ENCODE results near the gene LIMS4.
"Not testable (repeated sequence)": the region's sequence is repeated elsewhere in the genome, so short reads cannot be mapped to it uniquely, and the experiment has no call there.

LIMS4 gene

DNA sequence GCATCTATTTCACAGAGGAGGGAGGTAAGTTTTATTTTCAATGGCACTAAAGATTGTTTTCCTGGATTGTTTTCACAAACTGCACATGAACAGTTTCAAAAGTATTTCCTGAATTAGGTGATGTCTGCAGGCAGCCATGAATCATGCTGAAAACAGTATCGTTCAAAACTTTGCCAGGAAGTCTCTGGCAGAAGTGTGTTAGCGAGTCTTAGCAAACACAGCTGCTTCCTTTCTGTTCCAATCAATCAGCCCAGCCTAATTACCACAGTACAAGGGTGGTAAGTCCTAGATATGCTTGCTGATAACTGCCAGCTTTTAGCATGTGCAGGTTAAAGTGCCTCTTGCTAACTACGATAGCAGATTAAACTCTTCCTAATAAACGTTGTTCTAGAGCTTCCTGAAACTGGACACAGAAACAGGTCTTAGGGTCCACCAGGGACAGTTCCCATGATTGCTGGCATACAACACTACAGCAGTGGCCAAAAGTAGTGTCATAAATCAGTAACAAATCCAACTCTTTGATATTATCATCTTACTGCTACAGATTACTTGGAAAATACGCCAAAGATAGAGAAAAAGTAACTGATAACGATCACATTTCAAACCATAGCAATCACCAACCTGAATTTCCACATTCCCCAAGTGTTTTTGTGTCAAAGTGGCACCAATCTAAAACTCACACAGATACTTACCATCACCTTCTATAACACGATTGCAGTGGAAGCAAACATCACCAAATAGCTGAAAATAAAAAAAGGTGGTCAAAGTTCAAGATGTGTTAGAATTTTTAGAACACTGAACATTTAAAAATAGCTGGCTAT, 23.3 kb downstream of the LIMS4 start:
- not testable (repeated sequence) for DNase-seq

DNA sequence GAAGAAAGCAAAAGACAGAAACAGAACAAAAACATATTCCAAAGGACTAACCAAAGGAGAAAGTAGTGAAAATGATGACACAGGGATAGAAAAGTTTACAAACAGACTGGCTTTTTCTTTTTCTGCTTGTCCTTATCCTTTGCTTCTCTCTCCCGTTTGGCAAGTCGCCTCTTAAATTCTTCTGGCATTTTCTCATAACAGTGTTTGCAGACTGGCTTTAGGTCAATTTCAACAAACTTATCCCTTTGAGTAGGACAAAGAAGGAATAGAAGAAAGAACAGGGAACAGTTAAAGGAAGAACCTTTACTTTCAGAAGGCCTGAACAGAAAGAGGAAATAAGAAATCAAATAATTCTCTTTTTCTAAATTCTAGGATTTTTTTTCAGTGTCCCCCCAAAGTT, 26.0 kb downstream of the LIMS4 start:
- DNase-seq, result not testable (repeated sequence)

DNA sequence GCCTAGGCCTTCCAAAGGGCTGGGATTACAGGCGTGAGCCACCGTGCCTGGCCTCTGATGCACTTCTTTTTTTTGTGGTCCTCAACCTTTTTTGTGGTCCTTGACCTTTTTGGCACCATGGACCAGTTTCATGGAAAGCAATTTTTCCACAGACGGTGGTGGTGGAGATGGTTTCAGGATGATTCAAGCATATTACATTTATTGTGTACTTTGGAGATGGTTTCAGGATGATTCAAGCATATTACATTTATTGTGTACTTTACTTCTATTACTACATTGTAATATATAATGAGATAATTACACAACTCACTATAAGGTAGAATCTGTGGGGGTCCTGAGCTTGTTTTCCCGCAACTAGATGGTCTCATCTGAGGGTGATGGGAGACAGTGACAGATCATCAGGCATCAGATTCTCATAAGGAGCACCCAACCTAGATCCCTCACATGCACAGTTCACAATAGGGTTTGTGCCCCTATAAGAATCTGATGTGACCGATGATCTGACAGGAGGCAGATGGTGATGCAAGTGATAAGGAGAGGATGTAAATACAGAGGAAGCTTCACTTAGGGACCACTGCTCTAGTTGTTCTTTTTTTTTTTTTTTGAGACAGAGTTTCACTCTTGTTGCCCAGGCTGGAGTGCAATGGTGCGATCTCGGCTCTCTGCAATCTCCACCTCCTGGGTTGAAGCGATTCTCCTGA, 29.2 kb downstream of the LIMS4 start:
- not testable (repeated sequence) for DNase-seq

DNA sequence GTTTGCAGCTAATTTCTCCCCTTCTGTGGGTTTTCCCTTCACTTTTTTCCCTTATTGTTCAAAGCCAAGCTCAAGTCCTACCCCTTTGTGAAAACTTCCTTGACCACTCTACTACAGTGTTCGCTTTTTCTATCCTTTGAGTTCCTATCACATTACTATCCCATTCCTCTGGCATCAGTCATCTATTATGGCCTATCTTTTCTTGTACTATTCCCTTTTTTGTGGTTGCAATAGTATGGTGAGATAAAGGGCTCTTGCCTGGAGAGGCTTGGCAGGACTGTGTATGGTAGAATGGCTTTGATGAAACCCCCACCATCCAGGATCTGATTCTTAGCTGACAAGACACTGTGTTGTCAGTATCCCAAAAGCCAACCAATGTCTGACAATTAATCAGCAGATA, 30.7 kb downstream of the LIMS4 start:
- not testable (repeated sequence) for DNase-seq

DNA sequence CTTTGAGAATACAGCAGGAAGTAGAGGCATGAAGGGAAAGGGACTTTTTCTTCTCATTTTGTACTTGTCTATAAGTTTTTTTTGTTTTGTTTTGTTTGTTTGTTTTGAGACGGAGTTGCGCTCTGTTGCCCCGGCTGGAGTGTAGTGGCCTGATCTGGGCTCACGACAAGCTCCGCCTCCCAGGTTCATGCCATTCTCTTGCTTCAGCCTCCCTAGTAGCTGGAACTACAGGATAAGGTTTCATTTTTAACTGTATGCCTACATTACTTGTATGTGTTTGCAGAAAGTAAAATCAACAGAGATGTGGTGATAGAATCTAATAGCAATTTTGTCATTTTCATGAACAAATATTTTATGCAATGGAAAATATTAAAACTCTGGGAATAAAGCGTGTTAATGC, 38.1 kb downstream of the LIMS4 start:
- DNase-seq, result not testable (repeated sequence)

DNA sequence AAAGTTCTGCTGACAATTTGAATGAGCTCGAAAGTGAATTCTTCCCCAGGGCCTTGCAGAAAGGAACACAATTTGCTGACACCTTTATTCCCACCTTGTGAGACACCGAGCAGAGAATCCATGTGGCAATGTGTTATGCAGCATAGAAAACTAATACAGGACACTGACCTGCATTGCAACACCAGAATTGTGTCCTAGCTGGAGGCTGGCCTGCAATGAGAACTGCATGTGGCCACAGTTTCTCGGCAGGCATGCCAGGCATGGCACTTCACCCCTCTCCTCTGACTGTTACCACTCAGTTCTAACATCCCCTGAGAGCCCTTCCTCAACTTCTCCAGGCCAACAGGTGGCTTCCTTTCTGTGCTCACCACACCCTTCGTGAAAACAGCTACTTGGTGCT, 46.9 kb downstream of the LIMS4 start:
- DNase-seq, result not testable (repeated sequence)

DNA sequence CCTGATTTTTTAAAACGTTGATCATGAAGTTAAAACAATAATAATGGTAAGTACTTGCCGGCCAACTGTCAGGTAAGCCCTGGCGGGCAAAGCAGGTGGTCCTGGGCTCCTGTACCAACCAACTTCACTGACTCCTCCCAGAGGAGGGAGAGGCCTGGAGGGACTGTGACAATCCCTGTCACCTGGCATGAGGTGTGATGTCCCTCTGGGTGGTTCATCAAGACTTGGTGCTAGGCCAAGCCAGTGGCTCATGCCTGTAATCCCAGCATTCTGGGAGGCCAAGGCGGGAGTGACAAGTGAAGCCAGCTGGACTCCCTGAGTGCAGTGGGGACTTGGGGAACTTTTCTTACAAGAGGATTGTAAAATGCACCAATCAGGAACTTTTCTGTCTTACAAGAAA, 48.2 kb downstream of the LIMS4 start:
- DNase-seq, result not testable (repeated sequence)

DNA sequence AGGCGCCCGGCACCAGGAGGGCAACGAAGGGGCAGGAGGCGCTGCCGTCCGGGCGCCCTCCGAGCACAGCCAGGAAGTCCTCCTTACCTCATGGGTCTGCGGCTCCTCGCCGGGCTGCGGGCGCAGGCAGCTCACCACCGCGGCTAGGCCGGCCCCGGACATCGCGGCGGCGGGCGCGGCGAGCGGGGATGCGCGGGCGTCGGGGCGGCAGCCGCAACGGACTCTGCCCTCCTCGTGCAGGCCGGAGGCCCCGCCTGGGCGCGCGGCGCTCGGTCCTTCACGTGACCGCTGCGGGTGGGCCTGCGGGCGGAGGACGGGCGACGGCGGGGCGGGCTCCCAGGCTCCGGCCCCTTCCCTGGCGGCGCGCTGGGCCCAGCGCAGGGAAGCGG, 49.0 kb downstream of the LIMS4 start:
- DNase-seq, result not testable (repeated sequence)

DNA sequence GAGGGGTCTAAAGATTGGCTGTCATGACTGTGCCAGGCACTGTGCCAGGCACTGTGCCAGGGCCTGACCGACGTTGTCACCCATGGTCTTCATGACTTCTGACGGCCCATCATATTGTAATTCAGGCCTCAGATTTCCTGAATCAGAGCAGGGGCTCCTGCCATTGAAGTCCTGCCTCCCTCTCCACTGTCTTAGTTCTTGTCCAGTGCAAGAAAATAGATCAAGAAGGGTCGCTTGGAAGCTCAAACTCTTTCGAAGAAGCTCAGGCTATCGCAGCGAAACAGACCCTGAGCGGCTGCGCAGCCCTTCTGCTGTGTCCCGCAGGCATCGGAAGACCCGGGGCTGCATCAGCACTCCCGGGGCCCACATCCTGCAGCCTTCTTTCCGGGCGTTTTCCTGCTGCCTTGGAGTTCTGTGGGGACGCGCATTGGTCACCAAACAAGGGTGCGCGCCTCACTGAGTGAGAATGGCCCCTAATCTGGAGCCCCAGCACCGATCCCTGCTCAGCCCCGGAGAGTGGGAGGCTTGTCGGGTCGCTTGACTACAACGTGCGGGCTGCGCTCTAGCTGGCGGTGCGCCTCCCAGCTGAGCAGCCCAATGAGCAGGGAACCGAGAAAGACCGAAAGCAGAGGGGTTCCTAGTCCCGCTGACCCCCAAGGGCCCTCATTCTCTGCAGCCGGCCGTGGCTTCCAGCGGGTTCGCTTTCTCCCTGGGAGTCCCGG, 49.6 kb downstream of the LIMS4 start:
- not testable (repeated sequence) for DNase-seq

DNA sequence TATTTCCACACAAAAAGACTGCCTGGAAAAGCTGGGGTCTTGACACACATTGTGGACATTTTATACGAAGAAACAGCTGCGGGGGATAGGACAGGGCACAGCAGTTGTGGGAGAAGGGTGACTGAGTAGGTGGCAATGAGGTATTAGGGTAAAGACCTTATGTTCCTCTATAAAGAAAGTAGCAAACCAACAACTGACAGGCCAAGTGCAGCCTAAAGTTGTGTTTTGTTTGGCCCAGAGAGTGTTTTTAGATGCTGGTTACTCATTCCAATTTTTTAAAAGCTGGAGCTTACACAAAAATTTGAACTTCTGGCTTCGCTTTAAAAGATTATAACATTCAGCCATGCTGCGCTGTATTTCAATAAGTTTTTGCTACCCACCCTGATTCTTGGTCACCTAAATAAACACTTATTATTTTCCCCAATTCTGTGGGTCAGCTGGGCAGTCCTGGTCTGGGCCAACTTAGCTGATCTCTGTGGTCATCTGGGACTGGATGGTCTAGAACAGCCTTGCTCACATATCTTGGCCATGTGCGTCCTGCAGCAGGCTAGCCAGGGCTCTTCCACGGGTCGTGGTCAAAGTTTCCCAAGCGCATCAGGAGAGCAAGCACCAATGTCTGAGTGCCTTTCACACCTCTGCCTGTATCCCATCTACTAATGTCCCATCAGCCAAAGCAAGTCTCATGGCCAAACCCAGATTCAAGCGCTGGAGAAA, 51.8 kb downstream of the LIMS4 start:
- DNase-seq, result not testable (repeated sequence)

DNA sequence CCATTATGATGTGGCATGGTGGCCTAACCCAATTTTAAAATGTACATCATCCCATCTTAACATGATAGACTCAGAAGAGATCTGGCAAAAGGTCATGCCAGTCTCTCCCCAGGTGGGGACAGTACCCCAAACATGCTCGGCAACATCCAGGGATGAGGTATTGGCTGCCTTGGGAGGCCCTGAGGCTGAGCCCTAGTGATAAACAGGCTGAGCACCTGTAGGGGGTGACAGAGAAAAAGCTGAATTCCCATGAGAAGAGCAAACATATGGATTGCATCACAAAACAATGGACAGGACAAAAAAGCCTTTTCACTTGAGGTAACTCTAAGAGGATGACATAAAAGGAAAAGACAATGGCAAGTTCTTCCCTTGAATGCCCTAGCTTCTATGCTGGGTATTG, 65.5 kb downstream of the LIMS4 start:
- DNase-seq, result not testable (repeated sequence)

DNA sequence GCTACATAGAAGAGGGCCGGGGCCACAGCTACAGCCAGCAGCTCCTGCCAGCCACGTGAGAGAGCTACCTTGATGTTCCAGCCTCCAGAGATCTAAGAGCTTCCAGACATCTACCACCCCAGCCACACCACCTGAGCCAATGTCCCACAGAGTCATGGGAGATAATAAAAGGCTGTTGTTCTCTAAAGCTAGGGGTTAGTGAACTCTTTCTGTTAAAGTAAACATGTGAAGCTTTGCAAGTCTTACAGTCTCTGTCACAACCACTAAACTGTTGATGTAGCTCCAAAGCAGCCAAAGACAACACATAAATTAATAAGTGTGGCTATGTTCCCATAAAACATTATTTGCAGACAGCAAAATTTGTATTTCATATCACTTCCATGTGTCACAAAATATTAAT, 67.6 kb downstream of the LIMS4 start:
- DNase-seq, result not testable (repeated sequence)

DNA sequence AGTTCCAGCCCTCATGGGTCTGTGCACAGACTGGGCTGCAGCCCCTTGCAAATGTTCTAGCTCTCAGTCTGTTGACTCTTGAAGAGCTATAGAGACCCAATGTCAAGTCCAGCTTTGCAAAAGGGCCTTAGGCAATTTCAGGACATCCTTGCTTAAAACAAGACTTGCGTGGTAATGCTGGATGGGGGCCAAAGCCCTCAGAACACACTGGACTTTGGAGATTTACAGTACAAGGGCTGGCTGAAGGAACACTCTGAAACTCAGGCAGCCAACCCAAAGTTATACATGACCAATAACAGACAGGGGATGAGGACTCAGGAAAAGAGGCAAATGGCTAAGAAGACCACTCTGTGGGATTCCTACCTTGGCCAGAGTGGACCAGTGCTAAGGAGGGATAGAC, 68.4 kb downstream of the LIMS4 start:
- DNase-seq, result not testable (repeated sequence)

DNA sequence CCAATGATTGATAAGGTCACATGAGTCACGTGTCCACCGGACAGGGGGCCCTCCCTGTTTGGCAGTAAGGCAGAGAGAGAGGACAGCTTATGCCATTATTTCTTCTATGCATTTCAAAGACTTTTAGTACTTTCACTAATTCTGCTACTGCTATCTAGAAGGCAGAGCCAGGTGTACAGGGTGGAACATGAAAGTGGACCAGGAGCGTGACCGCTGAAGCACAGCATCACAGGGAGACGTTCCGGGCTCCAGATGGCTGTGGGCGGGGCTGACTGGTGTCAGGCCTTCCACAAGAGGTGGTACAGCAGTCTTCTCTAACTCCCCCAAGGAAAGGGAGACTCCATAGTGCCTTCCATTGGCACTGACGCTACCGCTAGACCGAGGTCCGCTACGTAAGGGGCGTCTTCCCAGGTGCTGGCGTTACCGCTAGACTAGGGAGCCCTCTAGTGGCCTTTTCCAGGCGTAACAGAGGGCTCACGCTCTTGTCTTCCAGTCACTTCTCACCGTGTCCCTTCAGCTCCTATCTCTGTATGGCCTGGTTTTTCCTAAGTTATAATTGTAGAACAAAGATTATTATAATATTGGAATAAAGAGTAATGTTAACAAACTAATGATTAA, 71.5 kb downstream of the LIMS4 start:
- not testable (repeated sequence) for DNase-seq

DNA sequence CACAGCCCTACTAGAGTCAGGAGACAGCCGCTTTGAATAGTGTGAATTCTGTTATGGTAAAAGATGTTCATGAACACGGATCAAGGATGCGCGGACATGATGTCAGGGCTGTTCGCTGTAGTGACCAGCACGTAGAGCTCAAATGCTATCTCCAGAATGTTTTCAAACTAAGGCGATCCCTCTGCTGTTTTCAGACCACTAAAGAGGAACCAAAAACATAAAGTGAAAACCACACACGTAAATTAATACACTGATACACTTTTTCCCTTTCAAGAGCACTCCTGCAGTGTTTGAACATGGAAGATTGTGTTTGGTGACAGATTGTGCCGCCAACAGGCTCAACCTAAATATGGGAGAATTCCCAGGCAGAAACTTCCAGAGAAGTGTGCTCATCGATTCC, 73.2 kb downstream of the LIMS4 start:
- not testable (repeated sequence) for DNase-seq

DNA sequence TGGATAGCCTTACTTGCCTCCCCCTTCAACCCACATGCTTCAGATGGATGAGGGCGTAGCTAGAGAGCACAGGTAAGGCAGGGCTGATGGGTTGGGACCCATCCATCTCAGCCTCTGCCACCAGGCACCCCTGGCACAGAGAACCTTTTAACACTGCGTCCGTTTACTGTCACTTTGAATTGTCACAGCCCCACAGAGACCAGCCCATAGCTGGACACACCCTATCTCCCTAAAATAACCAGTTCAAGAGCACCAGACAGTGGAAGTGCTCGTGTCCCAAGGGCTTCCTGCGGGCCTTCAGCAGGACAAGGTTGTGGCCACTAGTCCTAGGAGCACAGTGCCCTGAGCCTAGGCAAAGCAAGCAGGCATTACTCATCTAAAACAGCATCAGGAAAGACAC, 76.6 kb downstream of the LIMS4 start:
- not testable (repeated sequence) for DNase-seq
